Breast epithelium (tissue), 3 donors: Measurements from ENCODE around the gene METRNL.

Experiments used
- POLR2A ChIP-seq: fragments of 450-650 bp; IDR thresholded peaks from one replicate; pipeline ENCODE4 v1.6.1; 2016; ENCODE audit warnings: antibody characterized with exemption, mild to moderate bottlenecking, moderate library complexity
- POLR2AphosphoS5 ChIP-seq, 3 donors: sonication (generic); formaldehyde crosslinking; IDR thresholded peaks; one replicate each; pipeline ENCODE4 v1.6.1; 2017; ENCODE audit warnings: antibody characterized with exemption in 3 of 3
- TF ChIP-seq, protein P1 (sequence below), 3 donors: fragments of 450-650 bp; IDR thresholded peaks; one replicate each; pipeline ENCODE4 v1.5.1; 2016 to 2017; ENCODE audit warnings: antibody characterized with exemption in 3 of 3, mild to moderate bottlenecking in 3 of 3, moderate library complexity in 3 of 3

DNA sequence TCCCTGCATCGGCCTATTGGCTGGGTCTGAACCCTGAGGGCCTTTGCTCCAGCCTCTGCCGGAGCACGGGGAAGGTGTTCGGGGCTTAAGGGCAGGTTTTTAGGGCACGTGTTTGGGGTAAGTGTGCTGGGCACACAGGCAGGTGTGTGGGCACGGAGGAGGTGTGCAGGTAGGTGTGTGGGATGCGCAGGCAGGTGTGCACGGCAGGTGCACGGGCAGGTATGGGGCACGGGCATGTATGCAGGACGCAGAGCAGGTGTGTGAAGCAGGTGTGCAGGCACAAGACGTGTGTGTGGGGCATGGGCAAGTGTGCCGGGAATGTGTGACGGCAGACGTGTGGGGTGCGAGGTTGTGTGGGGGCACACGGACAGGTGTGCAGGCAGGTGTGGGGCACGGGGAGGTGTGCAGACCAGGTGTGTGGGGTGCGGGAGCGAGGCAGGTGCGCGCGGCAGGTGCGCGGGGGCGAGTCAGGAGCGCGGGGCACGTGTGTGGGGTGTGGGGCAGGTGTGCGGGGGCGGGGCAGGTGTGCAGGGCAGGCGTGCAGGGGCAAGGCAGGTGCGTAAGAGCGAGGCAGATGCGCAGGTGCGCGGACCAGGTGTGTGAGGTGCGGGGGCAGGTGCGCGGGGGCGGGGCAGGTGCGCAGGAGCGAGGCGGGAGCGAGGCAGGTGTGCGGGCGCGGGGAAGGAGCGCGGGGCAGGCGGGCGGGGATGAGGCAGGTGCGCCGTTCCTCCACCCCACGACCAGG, 28.6 kb upstream of the METRNL start:
- TF ChIP-seq, protein P1, sequence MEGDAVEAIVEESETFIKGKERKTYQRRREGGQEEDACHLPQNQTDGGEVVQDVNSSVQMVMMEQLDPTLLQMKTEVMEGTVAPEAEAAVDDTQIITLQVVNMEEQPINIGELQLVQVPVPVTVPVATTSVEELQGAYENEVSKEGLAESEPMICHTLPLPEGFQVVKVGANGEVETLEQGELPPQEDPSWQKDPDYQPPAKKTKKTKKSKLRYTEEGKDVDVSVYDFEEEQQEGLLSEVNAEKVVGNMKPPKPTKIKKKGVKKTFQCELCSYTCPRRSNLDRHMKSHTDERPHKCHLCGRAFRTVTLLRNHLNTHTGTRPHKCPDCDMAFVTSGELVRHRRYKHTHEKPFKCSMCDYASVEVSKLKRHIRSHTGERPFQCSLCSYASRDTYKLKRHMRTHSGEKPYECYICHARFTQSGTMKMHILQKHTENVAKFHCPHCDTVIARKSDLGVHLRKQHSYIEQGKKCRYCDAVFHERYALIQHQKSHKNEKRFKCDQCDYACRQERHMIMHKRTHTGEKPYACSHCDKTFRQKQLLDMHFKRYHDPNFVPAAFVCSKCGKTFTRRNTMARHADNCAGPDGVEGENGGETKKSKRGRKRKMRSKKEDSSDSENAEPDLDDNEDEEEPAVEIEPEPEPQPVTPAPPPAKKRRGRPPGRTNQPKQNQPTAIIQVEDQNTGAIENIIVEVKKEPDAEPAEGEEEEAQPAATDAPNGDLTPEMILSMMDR (IDR thresholded peaks at IDR 0.05): no peak
- no peak for TF ChIP-seq POLR2A
- peak in 1 of 3 donors; percentile 28 for TF ChIP-seq POLR2AphosphoS5 (IDR thresholded peaks at IDR 0.05)
